ENCODE measurements around the gene NFATC1.

The NFATC1 gene

GRCh38 chr18:79563949-79564348 lies 168.2 kb downstream of the NFATC1 start:
- no peak for TF ChIP-seq ISL1 (CRISPR knock-in tag; IDR thresholded peaks at IDR 0.05)
- no peak for TF ChIP-seq GLIS3 (CRISPR knock-in tag; IDR thresholded peaks at IDR 0.05)
- TF ChIP-seq ESRRG (CRISPR knock-in tag; IDR thresholded peaks at IDR 0.05): no peak
- no peak for TF ChIP-seq PATZ1 (CRISPR knock-in tag; IDR thresholded peaks at IDR 0.05; ENCODE audit: borderline replicate concordance)
- no peak for TF ChIP-seq ZFP3 (CRISPR knock-in tag; IDR thresholded peaks at IDR 0.05)
- no peak for TF ChIP-seq ZNF70 (CRISPR knock-in tag; IDR thresholded peaks at IDR 0.05)
- no peak for TF ChIP-seq PPARA (CRISPR knock-in tag; IDR thresholded peaks at IDR 0.05; ENCODE audit: borderline replicate concordance)
- no peak for TF ChIP-seq ARNTL (CRISPR knock-in tag; IDR thresholded peaks at IDR 0.05; ENCODE audit: borderline replicate concordance, low read depth)
- TF ChIP-seq CSRNP3 (CRISPR knock-in tag; IDR thresholded peaks at IDR 0.05): no peak
- no peak for TF ChIP-seq TSHZ2 (CRISPR knock-in tag; IDR thresholded peaks at IDR 0.05)
- TF ChIP-seq ZNF8 (CRISPR knock-in tag; IDR thresholded peaks at IDR 0.05): no peak
- no peak for ATAC-seq

- no peak for TF ChIP-seq OSR1 (CRISPR knock-in tag; IDR thresholded peaks at IDR 0.05)
- TF ChIP-seq TCF4 (CRISPR knock-in tag; IDR thresholded peaks at IDR 0.05; ENCODE audit: borderline replicate concordance): no peak
- no peak for TF ChIP-seq ZFP3 (CRISPR knock-in tag; IDR thresholded peaks at IDR 0.05)
- no peak for TF ChIP-seq TOX (CRISPR knock-in tag; IDR thresholded peaks at IDR 0.05; ENCODE audit: borderline replicate concordance)
- no peak for TF ChIP-seq ESRRG (CRISPR knock-in tag; IDR thresholded peaks at IDR 0.05)
- TF ChIP-seq CREB5 (CRISPR knock-in tag; IDR thresholded peaks at IDR 0.05; ENCODE audit: low read depth): no peak
- TF ChIP-seq PATZ1 (CRISPR knock-in tag; IDR thresholded peaks at IDR 0.05; ENCODE audit: borderline replicate concordance): no peak
- TF ChIP-seq ZFP30 (CRISPR knock-in tag; IDR thresholded peaks at IDR 0.05): no peak
- no peak for TF ChIP-seq ISL1 (CRISPR knock-in tag; IDR thresholded peaks at IDR 0.05)
- no peak for TF ChIP-seq BACH2 (CRISPR knock-in tag; IDR thresholded peaks at IDR 0.05; ENCODE audit: borderline replicate concordance)
- TF ChIP-seq PPARA (CRISPR knock-in tag; IDR thresholded peaks at IDR 0.05; ENCODE audit: borderline replicate concordance): no peak
- no peak for TF ChIP-seq SNAI2 (CRISPR knock-in tag; IDR thresholded peaks at IDR 0.05)
- TF ChIP-seq RARB (CRISPR knock-in tag; IDR thresholded peaks at IDR 0.05): no peak
- TF ChIP-seq ZNF565 (CRISPR knock-in tag; conservative IDR thresholded peaks at IDR 0.05; ENCODE audit: low read depth): no peak
- TF ChIP-seq ARNTL (CRISPR knock-in tag; IDR thresholded peaks at IDR 0.05; ENCODE audit: borderline replicate concordance, low read depth): no peak
- no peak for TF ChIP-seq TSHZ2 (CRISPR knock-in tag; IDR thresholded peaks at IDR 0.05)
- TF ChIP-seq POU6F1 (CRISPR knock-in tag; IDR thresholded peaks at IDR 0.05; ENCODE audit: borderline replicate concordance, low read depth): no peak
- ATAC-seq: no peak
These were observed 168.7 kb downstream of the NFATC1 start for GRCh38 chr18:79564441-79564840.
